VCaP (cell line): ENCODE results near the gene PRSS8.
A peak's percentile ranks its signal among the peaks of the same experiment; 100 is the strongest.
"Not testable (repeated sequence)": the region's sequence is repeated elsewhere in the genome, so short reads cannot be mapped to it uniquely, and the experiment has no call there.

ENCODE experiments used
- H3K27ac ChIP-seq: fragments of 450-650 bp; 2 replicates; pipeline ENCODE4 v1.5.1; 2017
- CTCF ChIP-seq: fragments of 450-650 bp; conservative IDR thresholded peaks from 2 replicates; pipeline ENCODE4 v1.5.1; 2017; ENCODE audit warnings: mild to moderate bottlenecking, moderate library complexity

The PRSS8 gene

GRCh38 chr16:31149332-31149731 is 13.8 kb upstream of the PRSS8 start:
- H3K27ac ChIP-seq = no peak overlapping the region
- no peak for TF ChIP-seq CTCF

DNA sequence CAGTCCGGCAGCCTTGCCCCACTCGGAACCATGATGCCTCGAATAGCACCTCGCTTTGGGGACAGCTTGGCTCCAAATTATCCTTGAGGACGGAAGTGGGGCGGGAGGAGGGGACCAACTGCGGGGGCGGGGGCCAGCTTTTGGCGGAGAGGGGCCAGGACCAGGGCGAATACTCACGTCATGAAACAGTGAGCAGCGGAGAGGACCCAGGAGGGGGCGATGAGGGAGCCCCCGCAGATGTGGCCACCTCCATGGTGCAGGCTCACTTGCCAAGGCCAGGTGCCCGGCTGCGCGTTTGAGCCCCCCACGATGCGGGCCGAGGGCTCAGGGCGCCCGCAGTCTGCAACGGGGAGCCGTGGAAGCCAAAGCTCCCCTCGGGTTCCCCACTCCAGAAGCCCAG is 13.4 kb upstream of the PRSS8 start:
- no peak overlapping the region for H3K27ac ChIP-seq
- no peak for TF ChIP-seq CTCF

GRCh38 chr16:31148281-31148728 is 12.8 kb upstream of the PRSS8 start:
- no peak overlapping the region for H3K27ac ChIP-seq
- TF ChIP-seq CTCF = no peak

- no peak overlapping the region for H3K27ac ChIP-seq
These were observed 12.0 kb upstream of the PRSS8 start for GRCh38 chr16:31147574-31147973.

GRCh38 chr16:31145398-31145990 is 10.0 kb upstream of the PRSS8 start:
- no peak overlapping the region for H3K27ac ChIP-seq
- TF ChIP-seq CTCF = no peak

More at GRCh38 chr16:31147574-31147973, 12.0 kb upstream of the PRSS8 start:
- TF ChIP-seq CTCF = no peak

- H3K27ac ChIP-seq = not testable (repeated sequence)
These were observed 8.9 kb upstream of the PRSS8 start for GRCh38 chr16:31144418-31144817.

- no peak for TF ChIP-seq CTCF
- H3K27ac ChIP-seq = no peak overlapping the region
These were observed 8.2 kb upstream of the PRSS8 start for GRCh38 chr16:31143694-31144148.

DNA sequence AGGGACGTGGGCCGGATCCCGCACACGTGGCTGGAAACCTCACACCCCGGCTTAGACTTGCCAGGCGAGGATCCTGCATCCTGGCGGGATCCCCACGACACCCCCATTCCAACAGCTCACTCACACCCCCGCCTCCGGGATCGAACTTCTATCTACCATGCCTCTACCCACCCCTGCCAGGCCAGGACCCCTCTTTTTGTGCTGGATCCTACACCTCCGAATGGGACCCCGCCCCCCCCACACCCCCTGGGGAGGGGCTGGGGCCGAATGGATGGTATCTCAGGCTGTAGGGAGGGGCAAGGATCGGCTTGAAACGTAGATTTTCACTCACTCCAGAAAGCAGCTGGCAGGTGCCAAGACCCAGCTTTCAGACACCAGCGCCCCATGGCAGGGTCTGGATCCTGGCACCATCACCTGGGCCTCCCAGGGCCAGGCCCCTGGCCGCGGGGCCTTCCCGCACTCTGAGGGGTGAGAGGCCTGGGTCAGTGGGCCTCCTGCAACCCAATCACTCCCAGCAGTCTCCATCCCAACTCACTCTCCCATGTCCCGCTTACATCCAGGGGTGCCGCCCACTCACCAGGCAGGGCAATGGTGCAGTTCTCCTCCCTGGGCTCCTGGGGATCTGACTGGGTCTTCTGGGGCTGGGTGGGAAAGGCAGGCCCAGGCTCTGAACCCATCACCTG is 7.6 kb upstream of the PRSS8 start:
- peak overlapping the region; percentile 73 for H3K27ac ChIP-seq
- TF ChIP-seq CTCF = no peak
